ENCODE results near the gene ITGB1.

Gene ITGB1

GRCh38 chr10:32893916-32894664, 63.9 kb downstream of the ITGB1 start:
- H3K4me3 ChIP-seq, result no peak overlapping the region
- no peak overlapping the region for H3K27ac ChIP-seq
- DNase-seq (ENCODE audit: low spot score), result no peak
- TF ChIP-seq CTCF (IDR thresholded peaks at IDR 0.05), result no peak

- no peak overlapping the region for H3K4me3 ChIP-seq
- no peak for TF ChIP-seq CTCF (IDR thresholded peaks at IDR 0.05)
- H3K27ac ChIP-seq, result no peak overlapping the region
- no peak for DNase-seq (ENCODE audit: low spot score)
Observed at GRCh38 chr10:32893434-32893833, 64.6 kb downstream of the ITGB1 start.

GRCh38 chr10:32891261-32891660, 66.8 kb downstream of the ITGB1 start:
- Histone ChIP-seq H3K27ac (no peak overlapping the region), H3K4me3 (no peak overlapping the region)
- no peak for DNase-seq (ENCODE audit: low spot score)
- no peak for TF ChIP-seq CTCF (IDR thresholded peaks at IDR 0.05)

- no peak for DNase-seq (ENCODE audit: low spot score)
- Histone ChIP-seq H3K27ac (no peak overlapping the region), H3K4me3 (no peak overlapping the region)
- no peak for TF ChIP-seq CTCF (IDR thresholded peaks at IDR 0.05)
Observed at GRCh38 chr10:32890444-32890843, 67.6 kb downstream of the ITGB1 start.

- DNase-seq (ENCODE audit: low spot score), result no peak
Observed at GRCh38 chr10:32889631-32890212, 68.3 kb downstream of the ITGB1 start.

GRCh38 chr10:32888161-32888927, 69.7 kb downstream of the ITGB1 start:
- no peak for DNase-seq (ENCODE audit: low spot score)
- H3K4me3 ChIP-seq, result no peak overlapping the region
- no peak overlapping the region for H3K27ac ChIP-seq
- no peak for TF ChIP-seq CTCF (IDR thresholded peaks at IDR 0.05)

More at GRCh38 chr10:32889631-32890212, 68.3 kb downstream of the ITGB1 start:
- Histone ChIP-seq H3K27ac (no peak overlapping the region), H3K4me3 (no peak overlapping the region)
- TF ChIP-seq CTCF (IDR thresholded peaks at IDR 0.05), result no peak
